ENCODE results near the gene ITIH5. TPM values are rescaled to one million over a fixed set of nuclear protein-coding genes. Genes with fewer than 3 reads are reported as not detected.

Gene ITIH5
- total and polyA plus RNA-seq, 9 donors, result 4.8 to 32.2 (median 15.1) TPM

DNA sequence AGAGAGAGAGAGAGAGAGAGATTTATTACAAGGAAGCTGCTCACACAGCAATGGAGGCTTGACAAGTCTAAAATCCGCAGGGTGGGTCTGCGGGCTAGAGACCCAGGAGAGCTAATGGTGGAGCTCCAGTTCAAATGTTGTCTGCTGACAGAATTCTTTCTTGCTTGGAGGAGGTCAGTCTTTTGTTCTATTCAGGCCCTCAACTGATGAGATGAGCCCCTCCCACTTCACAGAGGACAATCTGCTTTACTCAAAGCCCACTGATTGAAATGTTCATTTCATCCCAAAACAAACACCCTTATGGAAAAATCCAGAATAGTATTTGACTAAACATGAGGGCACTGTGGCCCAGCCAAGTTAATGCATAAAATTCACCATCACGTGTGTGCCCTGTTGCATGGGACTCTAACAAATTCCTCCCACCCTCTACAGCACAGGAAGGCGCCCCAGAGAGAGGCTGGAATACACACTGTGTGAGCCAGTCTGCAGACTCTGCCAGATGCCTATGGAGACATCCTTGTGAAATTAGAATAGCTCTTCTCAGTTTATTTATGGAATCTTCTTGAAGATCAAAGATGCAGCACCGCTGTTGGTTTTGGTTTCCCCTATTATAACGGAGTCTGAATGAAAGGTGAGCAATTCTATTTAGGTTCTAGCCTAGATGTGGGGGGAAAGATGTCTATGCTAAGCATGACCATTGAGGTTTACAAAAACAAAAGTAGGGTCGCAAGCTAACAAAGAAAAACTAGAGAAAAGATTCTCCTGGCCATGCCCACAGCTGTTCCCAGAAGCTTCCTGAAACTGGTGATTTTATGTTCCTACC, 132.9 kb downstream of the ITIH5 start:
- Histone ChIP-seq H3K27me3 (no peaks in the 10 kb centered on the region), H3K9me3 (no peaks in the 10 kb centered on the region), H3K4me1 (ENCODE audit: insufficient read depth) (no peaks in the 10 kb centered on the region), H3K4me3 (no peak overlapping the region), H3K27ac (no peak overlapping the region), H3K36me3 (no peaks in the 10 kb centered on the region)
- TF ChIP-seq, protein P1, sequence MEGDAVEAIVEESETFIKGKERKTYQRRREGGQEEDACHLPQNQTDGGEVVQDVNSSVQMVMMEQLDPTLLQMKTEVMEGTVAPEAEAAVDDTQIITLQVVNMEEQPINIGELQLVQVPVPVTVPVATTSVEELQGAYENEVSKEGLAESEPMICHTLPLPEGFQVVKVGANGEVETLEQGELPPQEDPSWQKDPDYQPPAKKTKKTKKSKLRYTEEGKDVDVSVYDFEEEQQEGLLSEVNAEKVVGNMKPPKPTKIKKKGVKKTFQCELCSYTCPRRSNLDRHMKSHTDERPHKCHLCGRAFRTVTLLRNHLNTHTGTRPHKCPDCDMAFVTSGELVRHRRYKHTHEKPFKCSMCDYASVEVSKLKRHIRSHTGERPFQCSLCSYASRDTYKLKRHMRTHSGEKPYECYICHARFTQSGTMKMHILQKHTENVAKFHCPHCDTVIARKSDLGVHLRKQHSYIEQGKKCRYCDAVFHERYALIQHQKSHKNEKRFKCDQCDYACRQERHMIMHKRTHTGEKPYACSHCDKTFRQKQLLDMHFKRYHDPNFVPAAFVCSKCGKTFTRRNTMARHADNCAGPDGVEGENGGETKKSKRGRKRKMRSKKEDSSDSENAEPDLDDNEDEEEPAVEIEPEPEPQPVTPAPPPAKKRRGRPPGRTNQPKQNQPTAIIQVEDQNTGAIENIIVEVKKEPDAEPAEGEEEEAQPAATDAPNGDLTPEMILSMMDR (IDR thresholded peaks at IDR 0.05), result no peak
- TF ChIP-seq EP300 (IDR thresholded peaks at IDR 0.05) (no peak), POLR2A (IDR thresholded peaks at IDR 0.05) (no peak)
- intact Hi-C loops (cut with DNase I), result no loop called here
- DNase-seq, result no peak
- 83 to 86% (median 85%) methylated on average over 7 of the region's 7 CpGs for WGBS, 3 donors

DNA sequence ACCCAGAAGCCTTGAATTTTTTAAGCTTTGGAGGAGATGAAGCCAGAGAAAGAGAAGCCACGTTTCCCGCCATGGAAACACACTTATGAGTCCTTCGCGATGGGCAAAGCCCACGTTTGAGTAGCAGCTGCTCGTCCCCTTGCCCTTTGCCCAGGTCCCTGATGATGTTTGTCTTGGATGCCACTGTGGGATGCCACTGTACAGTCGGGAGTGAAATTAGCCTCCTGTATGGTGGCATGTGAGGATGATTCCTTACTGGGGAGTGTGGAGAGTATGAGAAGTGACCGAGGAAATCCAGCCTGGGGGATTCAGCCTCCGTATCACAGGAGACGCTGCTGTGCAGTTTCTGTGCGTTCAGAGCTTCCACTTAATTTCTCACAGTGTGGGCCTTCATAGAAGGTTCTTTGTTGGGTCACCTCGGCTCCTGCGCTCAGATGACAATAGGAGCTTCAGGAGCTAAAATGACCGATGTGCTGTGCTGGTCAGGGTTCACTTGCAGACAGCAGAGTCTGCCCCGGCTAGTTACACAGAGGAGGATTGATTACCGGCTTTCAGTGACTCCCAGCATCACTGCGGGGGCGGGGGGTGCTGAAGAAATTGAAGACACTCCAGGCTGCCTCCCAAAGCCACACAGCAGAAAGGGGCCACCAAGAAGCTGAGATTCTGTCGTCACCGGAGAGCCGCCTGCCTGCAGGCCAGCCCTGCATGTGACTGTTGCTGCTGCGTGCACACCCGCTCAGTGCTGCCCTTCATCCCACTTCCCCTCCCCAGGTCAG, 133.9 kb downstream of the ITIH5 start:
- H3K36me3 ChIP-seq, result no peaks in the 10 kb centered on the region
- no peaks in the 10 kb centered on the region for H3K27me3 ChIP-seq
- TF ChIP-seq EP300 (IDR thresholded peaks at IDR 0.05), result no peak
- TF ChIP-seq POLR2A (IDR thresholded peaks at IDR 0.05), result no peak
- TF ChIP-seq, protein P1 (IDR thresholded peaks at IDR 0.05), result no peak
- no peak overlapping the region for H3K27ac ChIP-seq
- no peak overlapping the region for H3K4me3 ChIP-seq
- no peak for DNase-seq
- no peaks in the 10 kb centered on the region for H3K9me3 ChIP-seq
- no peaks in the 10 kb centered on the region for H3K4me1 ChIP-seq (ENCODE audit: insufficient read depth)
- WGBS, 3 donors, result 88 to 91% (median 90%) methylated on average over 23 of the region's 23 CpGs
- intact Hi-C loops (cut with DNase I), result no loop called here

DNA sequence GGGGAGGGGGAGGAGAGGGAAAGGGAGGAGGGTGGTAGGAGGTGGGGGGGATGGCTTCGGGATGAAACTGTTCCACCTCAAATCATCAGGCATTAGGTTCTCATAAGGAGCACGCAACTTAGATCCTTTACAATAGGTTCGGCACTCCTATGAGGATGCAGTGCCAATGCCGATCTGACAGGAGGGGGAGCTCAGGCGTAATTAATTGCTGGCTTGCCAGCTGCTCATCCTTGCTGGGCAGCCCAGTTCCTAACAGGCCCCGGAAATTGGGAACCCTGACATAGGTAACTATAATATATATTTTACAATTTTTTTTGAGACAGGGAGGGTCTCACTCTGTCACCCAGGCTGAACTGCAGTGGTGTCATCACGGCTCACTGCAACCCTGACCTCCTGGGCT, 137.1 kb downstream of the ITIH5 start:
- TF ChIP-seq POLR2A (IDR thresholded peaks at IDR 0.05) (no peak), EP300 (IDR thresholded peaks at IDR 0.05) (no peak)
- TF ChIP-seq, protein P1 (IDR thresholded peaks at IDR 0.05), result no peak
- Histone ChIP-seq H3K9me3 (no peaks in the 10 kb centered on the region), H3K4me1 (ENCODE audit: insufficient read depth) (no peaks in the 10 kb centered on the region), H3K27ac (no peak overlapping the region), H3K4me3 (no peak overlapping the region), H3K36me3 (no peaks in the 10 kb centered on the region), H3K27me3 (no peaks in the 10 kb centered on the region)
- intact Hi-C loops (cut with DNase I), result loop anchor here in 2 of 4 donors (5.0 to 10.0 kb wide), 2 partner anchors 158 to 285 kb away; partner anchors contain the start of gene TAF3 (in 1 of the 2)
- peak in 2 of 5 donors; percentile 31 to 51 for DNase-seq
- 24 to 28% (median 26%) methylated on average over 7 of the region's 7 CpGs for WGBS, 3 donors

DNA sequence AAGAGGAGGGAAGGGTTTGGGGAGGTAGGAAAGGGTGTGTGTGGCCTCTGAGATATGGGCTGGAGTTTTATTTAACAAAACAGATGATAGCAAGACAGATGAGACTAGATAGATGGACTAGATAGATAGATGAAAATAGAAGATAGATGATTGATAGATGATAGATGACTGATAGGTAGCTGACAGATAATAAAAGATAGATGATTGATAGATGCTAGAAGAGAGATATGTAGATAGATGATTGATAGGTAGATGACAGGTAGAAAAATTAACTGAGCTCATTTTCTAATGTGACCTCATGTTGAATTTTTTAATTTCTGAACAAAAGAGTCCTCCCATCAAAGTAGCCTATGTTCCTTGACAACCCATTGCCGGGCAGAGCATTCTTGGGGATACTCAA, 139.3 kb downstream of the ITIH5 start:
- DNase-seq, result no peak
- Histone ChIP-seq H3K36me3 (no peaks in the 10 kb centered on the region), H3K27ac (no peak overlapping the region), H3K4me3 (no peak overlapping the region), H3K4me1 (ENCODE audit: insufficient read depth) (no peaks in the 10 kb centered on the region), H3K27me3 (no peaks in the 10 kb centered on the region), H3K9me3 (no peaks in the 10 kb centered on the region)
- 96 to 100% (median 100%) methylated on average over 1 of the region's 1 CpG for WGBS, 3 donors
- intact Hi-C loops (cut with DNase I), result loop anchor here in 3 of 4 donors (2.0 to 10.0 kb wide), 3 partner anchors 159 to 287 kb away; partner anchors contain the start of gene TAF3 (in 1 of the 3)
- TF ChIP-seq POLR2A (IDR thresholded peaks at IDR 0.05), result no peak
- TF ChIP-seq EP300 (IDR thresholded peaks at IDR 0.05), result no peak
- TF ChIP-seq, protein P1 (IDR thresholded peaks at IDR 0.05), result no peak
